ENCODE measurements around the gene ADAT1. TPM values are rescaled to one million over a fixed set of nuclear protein-coding genes. Genes with fewer than 3 reads are reported as not detected.

Gene ADAT1
- total and polyA plus RNA-seq, 8 donors, result 9.2 to 20.5 (median 14.0) TPM

- ATAC-seq (peak in 3 of 4 donors; percentile 27 to 67 (median 58)), DNase-seq (peak in 1 of 6 donors; percentile 25), FAIRE-seq (no peak)
- Histone ChIP-seq H3K4me3 (no peak overlapping the region), H3K27me3 (no peaks in the 10 kb centered on the region), H3K36me3 (no peaks in the 10 kb centered on the region), H3K27ac (no peak overlapping the region), H3K4me1 (no peaks in the 10 kb centered on the region), H3K9me3 (no peaks in the 10 kb centered on the region)
- intact Hi-C loops (cut with DNase I), result no loop called here
- TF ChIP-seq CTCF (IDR thresholded peaks at IDR 0.05), result peak in 1 of 4 donors; percentile 9
- WGBS, 2 donors, result 86 to 93% methylated on average over 7 of the region's 7 CpGs
Measured at GRCh38 chr16:75550211-75550662, 72.8 kb downstream of the ADAT1 start.

Other genes with a start within 250 kb of the ADAT1 start
- 10 to 100 TPM; 19.3 to 28.6 (median 22.1) TPM for gene CFDP1, start 189.8 kb downstream of the ADAT1 start, total RNA-seq
- gene CFDP1, start 189.8 kb downstream of the ADAT1 start, polyA plus RNA-seq, result 10 to 100 TPM; 33.3 to 57.5 TPM
- gene TMEM170A, start 158.6 kb downstream of the ADAT1 start, total RNA-seq, result 10 to 100 TPM in 1 of 6 donors, 1 to 10 TPM in 5; 7.1 to 12.6 (median 8.8) TPM
- 1 to 10 TPM; 4.3 to 5.7 TPM for gene TMEM170A, start 158.6 kb downstream of the ADAT1 start, polyA plus RNA-seq
- gene CHST6, start 127.8 kb downstream of the ADAT1 start, total RNA-seq, result under 1 TPM in 5 of 6 donors, not detected in 1; 0.06 to 0.25 (median 0.13) TPM
- gene CHST6, start 127.8 kb downstream of the ADAT1 start, polyA plus RNA-seq, result under 1 TPM in 1 of 2 donors, not detected in 1; under 0.01 TPM
- under 1 TPM in 5 of 6 donors, not detected in 1; 0.06 to 0.28 (median 0.13) TPM for gene CHST5, start 87.2 kb downstream of the ADAT1 start, total RNA-seq
- under 1 TPM; 0.15 to 0.16 TPM for gene CHST5, start 87.2 kb downstream of the ADAT1 start, polyA plus RNA-seq
- 1 to 10 TPM; 2.5 to 5.3 (median 4.1) TPM for gene TMEM231, start 67.0 kb downstream of the ADAT1 start, total RNA-seq
- gene TMEM231, start 67.0 kb downstream of the ADAT1 start, polyA plus RNA-seq, result 1 to 10 TPM; 3.0 to 6.6 TPM
- gene GABARAPL2, start 56.9 kb downstream of the ADAT1 start, total RNA-seq, result 10 to 100 TPM; 29.9 to 61.2 (median 34.3) TPM
- 100 to 1,000 TPM in 1 of 2 donors, 10 to 100 TPM in 1; 44.1 to 117 TPM for gene GABARAPL2, start 56.9 kb downstream of the ADAT1 start, polyA plus RNA-seq
- 10 to 100 TPM; 51.0 to 70.7 (median 63.3) TPM for gene KARS1, start 24.4 kb upstream of the ADAT1 start, total RNA-seq
- gene KARS1, start 24.4 kb upstream of the ADAT1 start, polyA plus RNA-seq, result 10 to 100 TPM; 47.2 to 51.5 TPM
- gene TERF2IP, start 24.5 kb upstream of the ADAT1 start, total RNA-seq, result 10 to 100 TPM; 14.6 to 32.1 (median 20.1) TPM
- 10 to 100 TPM; 27.7 to 69.7 TPM for gene TERF2IP, start 24.5 kb upstream of the ADAT1 start, polyA plus RNA-seq
- gene CPHXL2, start 53.7 kb upstream of the ADAT1 start, total RNA-seq, result not detected
- gene CPHXL2, start 53.7 kb upstream of the ADAT1 start, polyA plus RNA-seq, result not detected
- not detected for gene DUXB, start 78.2 kb upstream of the ADAT1 start, total RNA-seq
- gene DUXB, start 78.2 kb upstream of the ADAT1 start, polyA plus RNA-seq, result not detected
- gene CPHXL, start 103.2 kb upstream of the ADAT1 start, total RNA-seq, result not detected
- gene CPHXL, start 103.2 kb upstream of the ADAT1 start, polyA plus RNA-seq, result not detected